ENCODE data around the gene TECTA. TPM values are rescaled to one million over a fixed set of nuclear protein-coding genes. Genes with fewer than 3 reads are reported as not detected.

Gene TECTA
- polyA plus RNA-seq, 2 of the 4 experiments (the other 2 are of a cell fraction): 0.05 to 0.14 TPM

DNA sequence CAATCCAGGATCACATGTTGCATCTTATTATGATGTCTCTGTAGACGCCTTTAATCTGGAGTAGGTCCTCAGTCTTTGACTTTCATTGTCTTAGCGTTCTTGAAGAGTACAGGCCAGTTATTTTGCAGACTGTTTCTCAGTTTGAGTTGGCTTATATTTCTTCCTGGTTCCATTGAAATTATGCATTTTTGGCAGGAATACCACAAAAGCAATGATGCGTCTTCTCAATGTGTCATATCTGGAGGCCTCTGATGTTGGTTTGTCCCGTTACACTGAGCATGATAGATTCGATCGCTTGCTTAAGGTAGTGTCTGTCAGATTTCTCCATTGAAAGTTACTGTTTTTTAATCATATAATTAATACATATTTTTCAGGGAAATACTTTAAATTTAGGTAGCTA is 30.6 kb downstream of the TECTA start:
- 75% methylated on average over 6 of the region's 6 CpGs for WGBS (ENCODE audit: missing lambda C conversion rate)
- no peaks in the 10 kb centered on the region for H3K4me1 ChIP-seq
- no peak overlapping the region for H3K27ac ChIP-seq
- FAIRE-seq: no peak
- TF ChIP-seq NR3C1 (IDR thresholded peaks at IDR 0.05) (no peak), GATA3 (IDR thresholded peaks at IDR 0.05; ENCODE audit: borderline replicate concordance) (no peak), RARB (CRISPR knock-in tag; IDR thresholded peaks at IDR 0.05) (no peak), MAFK (IDR thresholded peaks at IDR 0.05; ENCODE audit: partially characterized antibody) (no peak), CEBPB (IDR thresholded peaks at IDR 0.05) (no peak), RAD21 (conservative IDR thresholded peaks at IDR 0.05 in 1 of 2, IDR thresholded peaks at IDR 0.05 in 1 of 2) (no peak), PHF8 (IDR thresholded peaks at IDR 0.05; ENCODE audit: borderline replicate concordance, low read depth) (no peak), CHD4 (IDR thresholded peaks at IDR 0.05; ENCODE audit: borderline replicate concordance) (no peak), EHMT2 (IDR thresholded peaks at IDR 0.05; ENCODE audit: low read depth) (no peak)
- TF ChIP-seq, protein P1, sequence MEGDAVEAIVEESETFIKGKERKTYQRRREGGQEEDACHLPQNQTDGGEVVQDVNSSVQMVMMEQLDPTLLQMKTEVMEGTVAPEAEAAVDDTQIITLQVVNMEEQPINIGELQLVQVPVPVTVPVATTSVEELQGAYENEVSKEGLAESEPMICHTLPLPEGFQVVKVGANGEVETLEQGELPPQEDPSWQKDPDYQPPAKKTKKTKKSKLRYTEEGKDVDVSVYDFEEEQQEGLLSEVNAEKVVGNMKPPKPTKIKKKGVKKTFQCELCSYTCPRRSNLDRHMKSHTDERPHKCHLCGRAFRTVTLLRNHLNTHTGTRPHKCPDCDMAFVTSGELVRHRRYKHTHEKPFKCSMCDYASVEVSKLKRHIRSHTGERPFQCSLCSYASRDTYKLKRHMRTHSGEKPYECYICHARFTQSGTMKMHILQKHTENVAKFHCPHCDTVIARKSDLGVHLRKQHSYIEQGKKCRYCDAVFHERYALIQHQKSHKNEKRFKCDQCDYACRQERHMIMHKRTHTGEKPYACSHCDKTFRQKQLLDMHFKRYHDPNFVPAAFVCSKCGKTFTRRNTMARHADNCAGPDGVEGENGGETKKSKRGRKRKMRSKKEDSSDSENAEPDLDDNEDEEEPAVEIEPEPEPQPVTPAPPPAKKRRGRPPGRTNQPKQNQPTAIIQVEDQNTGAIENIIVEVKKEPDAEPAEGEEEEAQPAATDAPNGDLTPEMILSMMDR (IDR thresholded peaks at IDR 0.05): no peak
- H3K4me3 ChIP-seq: no peak overlapping the region
- no peak for ATAC-seq
- no peak for DNase-seq (ENCODE audit: low read depth in 1 of 2, low spot score in 1 of 2)
- H3K4me2 ChIP-seq: no peak overlapping the region
- ChIA-PET CTCF (interaction anchor here (1.2 kb wide), 1 partner anchor 63 kb away, joined by 3 read pairs; no protein-coding TSS in a partner anchor), POLR2A (no interaction called here)
- no peaks in the 10 kb centered on the region for H3K9me3 ChIP-seq

DNA sequence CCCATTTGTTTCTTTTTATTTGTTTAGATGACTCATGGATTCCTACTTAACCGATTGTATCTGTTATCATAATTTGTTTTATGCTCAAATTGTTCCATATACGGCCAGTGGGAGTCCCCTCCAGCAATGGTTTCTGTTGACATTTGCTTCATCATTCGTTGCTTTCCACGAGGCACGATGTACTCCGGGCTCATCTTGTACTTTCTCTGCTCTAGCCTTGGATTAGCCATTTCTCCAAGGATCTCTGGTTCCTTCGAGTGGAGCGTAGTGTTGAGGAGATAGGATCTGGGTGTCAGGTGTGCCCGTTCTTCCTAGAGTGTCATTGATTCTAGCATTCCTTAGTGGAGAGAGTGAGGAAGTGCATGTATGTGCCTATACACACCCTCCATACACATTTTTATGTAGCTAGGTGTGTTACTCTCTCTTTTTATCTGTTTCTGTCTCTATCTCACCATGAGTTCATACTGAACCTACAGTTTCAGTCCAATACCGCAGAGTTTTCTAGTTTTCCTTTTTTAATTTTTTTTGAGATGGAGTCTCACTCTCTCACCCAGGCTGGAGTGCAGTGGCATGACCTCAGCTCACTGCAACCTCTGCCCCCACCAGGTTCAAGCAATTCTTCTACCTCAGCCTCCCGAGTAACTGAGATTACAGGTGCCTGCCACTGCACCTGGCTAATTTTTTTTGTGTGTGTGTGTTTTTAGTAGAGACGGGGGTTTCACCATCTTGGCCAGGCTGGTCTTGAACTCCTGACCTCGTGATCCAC is 31.4 kb downstream of the TECTA start:
- DNase-seq (ENCODE audit: low read depth in 1 of 2, low spot score in 1 of 2) (peak; percentile 15 to 18), FAIRE-seq (no peak), ATAC-seq (peak; percentile 64 to 79; a peak in 4 of 6 replicates)
- Histone ChIP-seq H3K4me1 (no peaks in the 10 kb centered on the region), H3K4me2 (0 out of 3 replicates have a peak overlapping the region, but pooled peaks have one; percentile 29), H3K9me3 (no peaks in the 10 kb centered on the region), H3K27ac (no peak overlapping the region), H3K4me3 (no peak overlapping the region)
- POLR2A ChIA-PET: no interaction called here
- CTCF ChIA-PET: interaction anchor here (1.2 kb wide), 1 partner anchor 62 kb away, joined by 3 read pairs; no protein-coding TSS in a partner anchor
- no peak for TF ChIP-seq TFCP2L1 (CRISPR knock-in tag; IDR thresholded peaks at IDR 0.05)
- no peak for TF ChIP-seq FOSL2 (IDR thresholded peaks at IDR 0.05)
- TF ChIP-seq FOSL2 (CRISPR knock-in tag; IDR thresholded peaks at IDR 0.05): 0 out of 2 replicates have a peak, but pooled peaks have one; percentile 33
- TF ChIP-seq, protein P2, sequence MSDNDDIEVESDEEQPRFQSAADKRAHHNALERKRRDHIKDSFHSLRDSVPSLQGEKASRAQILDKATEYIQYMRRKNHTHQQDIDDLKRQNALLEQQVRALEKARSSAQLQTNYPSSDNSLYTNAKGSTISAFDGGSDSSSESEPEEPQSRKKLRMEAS (IDR thresholded peaks at IDR 0.05): 0 out of 2 replicates have a peak, but pooled peaks have one; percentile 17
- 26% methylated on average over 13 of the region's 13 CpGs for WGBS (ENCODE audit: missing lambda C conversion rate)

DNA sequence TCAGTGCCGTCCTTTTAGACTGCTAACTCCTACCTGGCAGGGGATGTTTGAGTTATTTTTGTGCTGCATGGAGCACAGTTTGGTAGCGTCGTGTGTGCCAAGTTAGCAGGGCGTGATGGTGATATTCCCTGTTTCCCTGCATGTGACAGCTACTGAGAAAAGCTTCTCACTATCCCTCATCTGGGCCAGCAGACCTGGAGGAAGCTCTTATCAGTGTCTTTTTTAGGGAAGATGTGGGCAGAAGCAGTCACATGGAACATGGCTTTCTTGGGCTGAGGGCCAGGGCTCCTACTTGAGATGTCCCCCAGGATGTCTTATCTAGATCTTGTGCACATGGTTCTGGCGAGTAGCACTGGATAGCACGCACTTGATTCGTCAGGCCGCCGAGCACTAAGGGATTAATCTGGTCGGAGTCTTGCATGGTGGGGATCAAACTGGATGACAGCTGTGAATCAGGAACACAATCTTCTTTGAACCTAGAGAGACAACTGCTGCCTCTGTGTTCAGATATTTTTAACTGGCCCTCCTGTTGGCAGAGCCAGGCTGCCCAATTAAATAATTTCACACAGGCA is 33.8 kb downstream of the TECTA start:
- Histone ChIP-seq H3K27ac (no peak overlapping the region), H3K4me3 (no peak overlapping the region), H3K9me3 (no peaks in the 10 kb centered on the region), H3K4me2 (no peak overlapping the region), H3K4me1 (no peaks in the 10 kb centered on the region)
- TF ChIP-seq HEYL (CRISPR knock-in tag; IDR thresholded peaks at IDR 0.05) (no peak), MAZ (IDR thresholded peaks at IDR 0.05; ENCODE audit: borderline replicate concordance, low read depth, low read length) (no peak), JUN (IDR thresholded peaks at IDR 0.05) (no peak), POLR2A (IDR thresholded peaks at IDR 0.05; ENCODE audit: low read length) (no peak), RNF2 (IDR thresholded peaks at IDR 0.05; ENCODE audit: borderline replicate concordance, low read depth) (no peak), GATA3 (IDR thresholded peaks at IDR 0.05; ENCODE audit: borderline replicate concordance) (no peak)
- TF ChIP-seq, protein P3, sequence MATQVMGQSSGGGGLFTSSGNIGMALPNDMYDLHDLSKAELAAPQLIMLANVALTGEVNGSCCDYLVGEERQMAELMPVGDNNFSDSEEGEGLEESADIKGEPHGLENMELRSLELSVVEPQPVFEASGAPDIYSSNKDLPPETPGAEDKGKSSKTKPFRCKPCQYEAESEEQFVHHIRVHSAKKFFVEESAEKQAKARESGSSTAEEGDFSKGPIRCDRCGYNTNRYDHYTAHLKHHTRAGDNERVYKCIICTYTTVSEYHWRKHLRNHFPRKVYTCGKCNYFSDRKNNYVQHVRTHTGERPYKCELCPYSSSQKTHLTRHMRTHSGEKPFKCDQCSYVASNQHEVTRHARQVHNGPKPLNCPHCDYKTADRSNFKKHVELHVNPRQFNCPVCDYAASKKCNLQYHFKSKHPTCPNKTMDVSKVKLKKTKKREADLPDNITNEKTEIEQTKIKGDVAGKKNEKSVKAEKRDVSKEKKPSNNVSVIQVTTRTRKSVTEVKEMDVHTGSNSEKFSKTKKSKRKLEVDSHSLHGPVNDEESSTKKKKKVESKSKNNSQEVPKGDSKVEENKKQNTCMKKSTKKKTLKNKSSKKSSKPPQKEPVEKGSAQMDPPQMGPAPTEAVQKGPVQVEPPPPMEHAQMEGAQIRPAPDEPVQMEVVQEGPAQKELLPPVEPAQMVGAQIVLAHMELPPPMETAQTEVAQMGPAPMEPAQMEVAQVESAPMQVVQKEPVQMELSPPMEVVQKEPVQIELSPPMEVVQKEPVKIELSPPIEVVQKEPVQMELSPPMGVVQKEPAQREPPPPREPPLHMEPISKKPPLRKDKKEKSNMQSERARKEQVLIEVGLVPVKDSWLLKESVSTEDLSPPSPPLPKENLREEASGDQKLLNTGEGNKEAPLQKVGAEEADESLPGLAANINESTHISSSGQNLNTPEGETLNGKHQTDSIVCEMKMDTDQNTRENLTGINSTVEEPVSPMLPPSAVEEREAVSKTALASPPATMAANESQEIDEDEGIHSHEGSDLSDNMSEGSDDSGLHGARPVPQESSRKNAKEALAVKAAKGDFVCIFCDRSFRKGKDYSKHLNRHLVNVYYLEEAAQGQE (IDR thresholded peaks at IDR 0.05): no peak
- TF ChIP-seq, protein P2 (IDR thresholded peaks at IDR 0.05): no peak
- TF ChIP-seq, protein P4, sequence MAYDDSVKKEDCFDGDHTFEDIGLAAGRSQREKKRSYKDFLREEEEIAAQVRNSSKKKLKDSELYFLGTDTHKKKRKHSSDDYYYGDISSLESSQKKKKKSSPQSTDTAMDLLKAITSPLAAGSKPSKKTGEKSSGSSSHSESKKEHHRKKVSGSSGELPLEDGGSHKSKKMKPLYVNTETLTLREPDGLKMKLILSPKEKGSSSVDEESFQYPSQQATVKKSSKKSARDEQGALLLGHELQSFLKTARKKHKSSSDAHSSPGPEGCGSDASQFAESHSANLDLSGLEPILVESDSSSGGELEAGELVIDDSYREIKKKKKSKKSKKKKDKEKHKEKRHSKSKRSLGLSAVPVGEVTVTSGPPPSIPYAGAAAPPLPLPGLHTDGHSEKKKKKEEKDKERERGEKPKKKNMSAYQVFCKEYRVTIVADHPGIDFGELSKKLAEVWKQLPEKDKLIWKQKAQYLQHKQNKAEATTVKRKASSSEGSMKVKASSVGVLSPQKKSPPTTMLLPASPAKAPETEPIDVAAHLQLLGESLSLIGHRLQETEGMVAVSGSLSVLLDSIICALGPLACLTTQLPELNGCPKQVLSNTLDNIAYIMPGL (CRISPR knock-in tag; IDR thresholded peaks at IDR 0.05; ENCODE audit: borderline replicate concordance): no peak
- ATAC-seq: no peak
- 66% methylated on average over 10 of the region's 10 CpGs for WGBS (ENCODE audit: missing lambda C conversion rate)
- POLR2A ChIA-PET: no interaction called here
- FAIRE-seq: no peak
- no peak for DNase-seq (ENCODE audit: low read depth in 1 of 2, low spot score in 1 of 2)
- CTCF ChIA-PET: no interaction called here
